Ovary (tissue), 9 donors: ENCODE data around the gene LRMDA. TPM values are rescaled to one million over a fixed set of nuclear protein-coding genes. Genes with fewer than 3 reads are reported as not detected.

Experiments
- DNase-seq, 5 donors: peaks; one replicate each; pipeline ENCODE4 v3.0.0-alpha.2; 2019 to 2020
- H3K27ac ChIP-seq, 2 donors: fragments of 200-600 bp; one replicate each; pipeline versions ENCODE4 v1.5.1 to v1.8.0; 2019 to 2022
- H3K27me3 ChIP-seq: fragments of 200-600 bp; one replicate; pipeline ENCODE4 v1.8.0; 2022
- H3K36me3 ChIP-seq: fragments of 200-600 bp; sonication (generic); one replicate; pipeline ENCODE4 v1.5.1; 2019
- H3K4me1 ChIP-seq: one replicate; pipeline ENCODE4 v1.8.1; 2013; ENCODE audit warnings: mild to moderate bottlenecking, moderate library complexity; ENCODE audit not compliant: insufficient read depth
- H3K4me3 ChIP-seq: fragments of 200-600 bp; sonication (generic); one replicate; pipeline ENCODE4 v1.5.1; 2017
- H3K9me3 ChIP-seq, 2 donors: fragments of 200-600 bp in 1 of 2; sonication (generic) in 1 of 2; one replicate each; pipeline versions ENCODE4 v1.5.1 to v1.8.1; 2013 to 2019; ENCODE audit warnings: mild to moderate bottlenecking in 1 of 2, moderate library complexity in 1 of 2
- EP300 ChIP-seq: sonication (generic); formaldehyde crosslinking; IDR thresholded peaks from one replicate; pipeline ENCODE4 v1.6.1; 2017; ENCODE audit warnings: antibody characterized with exemption
- POLR2A ChIP-seq: fragments of 450-650 bp; IDR thresholded peaks from one replicate; pipeline ENCODE4 v1.6.1; 2017; ENCODE audit warnings: antibody characterized with exemption, mild to moderate bottlenecking, moderate library complexity
- WGBS, 3 donors: extraction: QIAGEN DNeasy Blood & Tissue Kit in 1 of 3; methylation state at CpG; one replicate each; pipeline versions ENCODE4 v1.1.5 to v1.1.7; 2013 to 2017; 5-methylcytosine and 5-hydroxymethylcytosine counted together
- intact Hi-C, 4 donors: fragments of 100-400 bp; cut with DNase I; formaldehyde crosslinking; loops; one replicate each; pipeline versions ENCODE4 v1.11.0 to v1.15.1; 2022 to 2023
- polyA plus RNA-seq, 2 donors: library from polyadenylated mRNA; stranded (reverse); fragments of 200-250 nt in 1 of 2; fragments of 350-450 nt in 1 of 2; fragmentation: Illumina TruSeq in 1 of 2; extraction: RNeasy Lipid Tissue Mini Kit (QIAGEN cat#74804) in 1 of 2; gene quantifications; one replicate each; pipeline ENCODE4 v1.2.3, GENCODE V29; 2013 to 2014
- total RNA-seq, 7 donors: library from RNA; depleted of rRNA in 2 of 7; stranded (reverse); fragments of >200 nt in 2 of 7; fragmentation: NEBNext Ultra II Directional in 3 of 7; extraction: Animal tissue kit (Norgen Biotek cat#: 25700) in 3 of 7; gene quantifications; one replicate each; pipeline versions ENCODE4 v1.1.0 to v1.2.4, GENCODE V29; 2016 to 2023
- TF ChIP-seq, protein P1 (sequence below), 3 donors: fragments of 450-650 bp in 2 of 3; fragments of 200-600 bp in 1 of 3; IDR thresholded peaks; one replicate each; pipeline versions ENCODE4 v1.5.1 to v1.8.0; 2016 to 2022; ENCODE audit warnings: antibody characterized with exemption in 3 of 3, mild to moderate bottlenecking in 1 of 3
- donor health status: DM: no; HTN: no; CAD: no; lungs with moderate emphysema.
- donor health status: DM: no; HTN: no; CAD: no.
- donor health status: Bipolar disorder and iron deficiency.
- donor health status: DM: yes; HTN: yes; CAD: no.
- donor health status: DM: no; HTN: no; CAD: no.
- donor health status: DM: yes; HTN: yes; CAD: no.

Gene LRMDA
- total and polyA plus RNA-seq, 9 donors = 14.8 to 30.7 (median 22.9) TPM

DNA sequence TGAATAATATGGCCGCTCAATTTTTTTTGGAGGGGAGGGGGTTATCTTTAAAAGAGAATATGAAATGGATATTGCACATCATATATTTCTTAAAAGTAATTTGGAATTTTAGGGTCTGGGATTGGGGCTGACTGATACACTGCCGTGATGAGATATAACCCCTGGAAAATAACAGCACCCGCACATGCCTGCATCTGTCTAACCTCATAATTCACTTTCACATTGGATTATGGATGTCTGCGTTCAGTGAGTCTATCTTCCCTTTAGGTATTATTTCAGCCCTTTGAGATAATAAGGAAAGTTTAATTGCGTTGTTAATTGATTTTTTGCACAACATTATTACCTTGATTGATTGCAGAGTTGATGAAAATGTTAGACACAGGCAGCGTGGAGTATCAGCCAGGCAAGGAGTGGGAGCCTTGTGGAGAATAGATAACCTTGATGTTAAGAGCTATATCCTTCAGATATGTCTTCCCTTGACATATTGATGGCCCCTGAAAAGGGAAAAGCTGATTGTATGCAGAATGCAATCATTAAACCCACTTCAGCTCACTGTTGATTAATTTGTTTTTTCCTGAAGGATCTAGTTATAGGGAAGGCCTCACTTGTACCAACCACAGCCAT, 1111.0 kb downstream of the LRMDA start:
- no peak for TF ChIP-seq POLR2A
- TF ChIP-seq, protein P1, sequence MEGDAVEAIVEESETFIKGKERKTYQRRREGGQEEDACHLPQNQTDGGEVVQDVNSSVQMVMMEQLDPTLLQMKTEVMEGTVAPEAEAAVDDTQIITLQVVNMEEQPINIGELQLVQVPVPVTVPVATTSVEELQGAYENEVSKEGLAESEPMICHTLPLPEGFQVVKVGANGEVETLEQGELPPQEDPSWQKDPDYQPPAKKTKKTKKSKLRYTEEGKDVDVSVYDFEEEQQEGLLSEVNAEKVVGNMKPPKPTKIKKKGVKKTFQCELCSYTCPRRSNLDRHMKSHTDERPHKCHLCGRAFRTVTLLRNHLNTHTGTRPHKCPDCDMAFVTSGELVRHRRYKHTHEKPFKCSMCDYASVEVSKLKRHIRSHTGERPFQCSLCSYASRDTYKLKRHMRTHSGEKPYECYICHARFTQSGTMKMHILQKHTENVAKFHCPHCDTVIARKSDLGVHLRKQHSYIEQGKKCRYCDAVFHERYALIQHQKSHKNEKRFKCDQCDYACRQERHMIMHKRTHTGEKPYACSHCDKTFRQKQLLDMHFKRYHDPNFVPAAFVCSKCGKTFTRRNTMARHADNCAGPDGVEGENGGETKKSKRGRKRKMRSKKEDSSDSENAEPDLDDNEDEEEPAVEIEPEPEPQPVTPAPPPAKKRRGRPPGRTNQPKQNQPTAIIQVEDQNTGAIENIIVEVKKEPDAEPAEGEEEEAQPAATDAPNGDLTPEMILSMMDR (IDR thresholded peaks at IDR 0.05) = no peak
- no peak for TF ChIP-seq EP300
- H3K36me3 ChIP-seq = no peaks in the 10 kb centered on the region
- H3K4me3 ChIP-seq = no peak overlapping the region
- no peak overlapping the region for H3K27ac ChIP-seq
- no peaks in the 10 kb centered on the region for H3K9me3 ChIP-seq
- no peaks in the 10 kb centered on the region for H3K27me3 ChIP-seq
- WGBS, 3 donors = 93 to 95% (median 94%) methylated on average over 6 of the region's 6 CpGs
- intact Hi-C loops = loop anchor here in 2 of 4 donors (10.0 kb wide), 3 partner anchors 128 to 508 kb away; no protein-coding TSS in a partner anchor
- no peaks in the 10 kb centered on the region for H3K4me1 ChIP-seq
- no peak for DNase-seq

DNA sequence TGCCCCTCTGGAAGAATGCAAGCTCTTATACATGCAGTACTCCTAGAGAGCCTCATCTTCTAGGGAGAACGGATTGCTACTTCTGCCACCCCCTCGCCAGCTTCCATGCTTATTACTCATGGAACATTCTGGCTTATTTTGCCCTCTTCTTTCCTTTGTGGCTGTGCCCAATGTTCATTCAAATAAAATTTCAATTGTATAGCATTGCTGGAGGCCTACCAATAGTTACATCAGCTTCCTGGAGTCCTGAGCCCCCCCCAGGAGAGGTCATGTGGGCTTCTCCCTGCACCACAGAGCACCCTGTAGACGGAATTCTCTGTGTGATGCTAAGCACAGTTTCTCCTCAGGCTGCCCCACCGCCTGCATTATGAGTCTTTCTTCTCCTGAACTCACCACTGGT, 1112.2 kb downstream of the LRMDA start:
- intact Hi-C loops = loop anchor here in 2 of 4 donors (10.0 kb wide), 3 partner anchors 129 to 509 kb away; no protein-coding TSS in a partner anchor
- H3K4me1 ChIP-seq = no peaks in the 10 kb centered on the region
- no peak overlapping the region for H3K27ac ChIP-seq
- 88 to 95% (median 89%) methylated on average over 4 of the region's 4 CpGs for WGBS, 3 donors
- TF ChIP-seq POLR2A (no peak), EP300 (no peak)
- TF ChIP-seq, protein P1 (IDR thresholded peaks at IDR 0.05) = no peak
- DNase-seq = no peak
- H3K27me3 ChIP-seq = no peaks in the 10 kb centered on the region
- H3K4me3 ChIP-seq = no peak overlapping the region
- H3K36me3 ChIP-seq = no peaks in the 10 kb centered on the region
- H3K9me3 ChIP-seq = no peaks in the 10 kb centered on the region

DNA sequence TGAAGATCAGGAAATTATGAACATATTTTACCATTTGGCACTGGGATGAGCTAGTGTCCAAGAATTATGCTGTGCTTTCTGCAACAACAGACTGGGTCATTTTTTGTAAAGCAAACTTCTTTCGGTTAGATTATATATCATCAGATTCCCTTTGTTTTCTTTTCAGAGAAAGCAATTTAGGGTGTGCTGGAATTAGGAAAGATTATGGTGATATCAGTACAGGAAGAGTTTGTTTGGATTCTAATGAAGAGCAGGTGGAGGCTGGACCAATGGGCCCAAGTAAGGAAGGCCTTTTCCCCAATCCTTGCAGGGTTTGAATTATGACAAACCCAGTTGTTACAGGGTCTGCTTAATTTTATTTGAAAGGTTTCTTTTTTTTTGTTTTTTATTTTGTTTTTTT, 1113.4 kb downstream of the LRMDA start:
- intact Hi-C loops = loop anchor here in 3 of 4 donors (5.0 to 10.0 kb wide), 5 partner anchors 130 to 1147 kb away; partner anchors contain the start of gene ZNF503 (in 1 of the 3)
- TF ChIP-seq EP300 (no peak), POLR2A (no peak)
- TF ChIP-seq, protein P1 (IDR thresholded peaks at IDR 0.05) = no peak
- H3K4me1 ChIP-seq = no peaks in the 10 kb centered on the region
- H3K4me3 ChIP-seq = no peak overlapping the region
- no peak for DNase-seq
- no peaks in the 10 kb centered on the region for H3K36me3 ChIP-seq
- no peaks in the 10 kb centered on the region for H3K27me3 ChIP-seq
- H3K27ac ChIP-seq = no peak overlapping the region
- 29 to 56% (median 53%) methylated on average over 1 of the region's 1 CpG for WGBS, 3 donors
- no peaks in the 10 kb centered on the region for H3K9me3 ChIP-seq

DNA sequence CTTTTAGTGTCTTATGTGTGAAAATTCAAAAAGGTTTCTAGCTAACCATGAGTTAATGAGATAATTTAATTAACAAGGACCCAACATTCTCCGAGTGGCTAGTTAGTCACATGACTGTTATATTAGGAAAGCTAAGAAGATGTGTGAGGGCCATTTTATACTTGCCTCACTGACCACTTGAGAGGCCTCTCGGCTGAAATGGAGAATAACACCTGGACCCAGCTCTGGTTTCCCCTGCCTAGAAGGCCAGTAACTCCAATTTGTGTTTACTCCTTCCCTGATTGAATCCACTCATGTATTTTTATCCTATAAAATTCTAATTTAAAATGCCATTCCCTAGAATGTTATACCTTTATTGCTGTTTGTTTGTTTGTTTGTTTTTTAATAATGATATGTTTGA, 1115.0 kb downstream of the LRMDA start:
- WGBS, 3 donors = 89 to 96% (median 91%) methylated on average over 2 of the region's 2 CpGs
- Histone ChIP-seq H3K27me3 (no peaks in the 10 kb centered on the region), H3K36me3 (no peaks in the 10 kb centered on the region), H3K4me3 (no peak overlapping the region), H3K9me3 (no peaks in the 10 kb centered on the region), H3K27ac (no peak overlapping the region), H3K4me1 (peaks cover 6% of the 10 kb centered on the region)
- TF ChIP-seq EP300 = no peak
- TF ChIP-seq POLR2A = no peak
- no peak for DNase-seq
- intact Hi-C loops = loop anchor here in 3 of 4 donors (5.0 to 10.0 kb wide), 5 partner anchors 132 to 1149 kb away; partner anchors contain the start of gene ZNF503 (in 1 of the 3)
